Duodenal mucosa (tissue), 2 donors: ENCODE results near the gene PDE4B.

ENCODE experiments used
- H3K27ac ChIP-seq: one replicate; pipeline ENCODE4 v1.7.0; 2013; ENCODE audit warnings: low read depth, low read length
- H3K27me3 ChIP-seq, 2 donors: one replicate each; pipeline ENCODE4 v1.7.0; 2013; ENCODE audit warnings: low read length in 2 of 2, control low read depth in 1 of 2; ENCODE audit not compliant: insufficient read depth in 2 of 2, control insufficient read depth in 1 of 2
- H3K36me3 ChIP-seq, 2 donors: one replicate each; pipeline ENCODE4 v1.7.0; 2013; ENCODE audit warnings: low read length in 2 of 2, control low read depth in 1 of 2; ENCODE audit not compliant: insufficient read depth in 2 of 2, control insufficient read depth in 1 of 2
- H3K4me1 ChIP-seq, 2 donors: one replicate each; pipeline ENCODE4 v1.7.0; 2013; ENCODE audit warnings: low read length in 2 of 2, control low read depth in 1 of 2; ENCODE audit not compliant: insufficient read depth in 2 of 2, control insufficient read depth in 1 of 2
- H3K4me3 ChIP-seq, 2 donors: one replicate each; pipeline ENCODE4 v1.7.0; 2013; ENCODE audit warnings: low read length in 2 of 2, low read depth in 1 of 2
- H3K9ac ChIP-seq, 2 donors: one replicate each; pipeline ENCODE4 v1.7.0; 2013; ENCODE audit warnings: low read length in 2 of 2, low read depth in 1 of 2
- H3K9me3 ChIP-seq, 2 donors: one replicate each; pipeline ENCODE4 v1.7.0; 2013; ENCODE audit warnings: low read length in 2 of 2, control low read depth in 1 of 2; ENCODE audit not compliant: control insufficient read depth in 1 of 2

The PDE4B gene

GRCh38 chr1:66281808-66282207 lies 489.1 kb downstream of the PDE4B start:
- Histone ChIP-seq H3K9me3 (no peaks in the 10 kb centered on the region), H3K27ac (no peak overlapping the region), H3K27me3 (no peaks in the 10 kb centered on the region), H3K36me3 (no peaks in the 10 kb centered on the region), H3K4me1 (peaks cover 9 to 14% of the 10 kb centered on the region in 2 donors), H3K4me3 (no peak overlapping the region), H3K9ac (no peak overlapping the region)

- peaks cover 6 to 14% of the 10 kb centered on the region in 2 donors for H3K4me1 ChIP-seq
- H3K27ac ChIP-seq = no peak overlapping the region
- no peaks in the 10 kb centered on the region for H3K36me3 ChIP-seq
- H3K9me3 ChIP-seq = no peaks in the 10 kb centered on the region
- no peaks in the 10 kb centered on the region for H3K27me3 ChIP-seq
- no peak overlapping the region for H3K9ac ChIP-seq
- no peak overlapping the region for H3K4me3 ChIP-seq
Measured at GRCh38 chr1:66282343-66282852, 489.7 kb downstream of the PDE4B start.

GRCh38 chr1:66282891-66283621 lies 490.4 kb downstream of the PDE4B start:
- Histone ChIP-seq H3K9ac (no peak overlapping the region), H3K9me3 (no peaks in the 10 kb centered on the region), H3K4me3 (no peak overlapping the region), H3K36me3 (no peaks in the 10 kb centered on the region), H3K27ac (no peak overlapping the region), H3K27me3 (no peaks in the 10 kb centered on the region), H3K4me1 (peaks cover 6 to 10% of the 10 kb centered on the region in 2 donors)

- no peaks in the 10 kb centered on the region for H3K27me3 ChIP-seq
- peaks cover 4% of the 10 kb centered on the region in 2 donors for H3K4me1 ChIP-seq
- no peak overlapping the region for H3K27ac ChIP-seq
- H3K36me3 ChIP-seq = no peaks in the 10 kb centered on the region
- no peak overlapping the region for H3K9ac ChIP-seq
- H3K4me3 ChIP-seq = no peak overlapping the region
- H3K9me3 ChIP-seq = no peaks in the 10 kb centered on the region
Measured at GRCh38 chr1:66283622-66284041, 490.9 kb downstream of the PDE4B start.

GRCh38 chr1:66284746-66285145 lies 492.1 kb downstream of the PDE4B start:
- H3K9ac ChIP-seq = no peak overlapping the region

GRCh38 chr1:66285618-66286270 lies 493.0 kb downstream of the PDE4B start:
- Histone ChIP-seq H3K27me3 (no peaks in the 10 kb centered on the region), H3K27ac (no peak overlapping the region), H3K4me3 (no peak overlapping the region), H3K9me3 (no peaks in the 10 kb centered on the region), H3K4me1 (peaks cover 0 to under 1% of the 10 kb centered on the region in 2 donors), H3K36me3 (no peaks in the 10 kb centered on the region), H3K9ac (no peak overlapping the region)

More at GRCh38 chr1:66284746-66285145, 492.1 kb downstream of the PDE4B start:
- H3K9me3 ChIP-seq = no peaks in the 10 kb centered on the region
- no peak overlapping the region for H3K4me3 ChIP-seq
- H3K27ac ChIP-seq = no peak overlapping the region
- H3K4me1 ChIP-seq = no peaks in the 10 kb centered on the region
- no peaks in the 10 kb centered on the region for H3K36me3 ChIP-seq
- no peaks in the 10 kb centered on the region for H3K27me3 ChIP-seq

- no peaks in the 10 kb centered on the region for H3K27me3 ChIP-seq
- no peaks in the 10 kb centered on the region for H3K36me3 ChIP-seq
- no peak overlapping the region for H3K4me3 ChIP-seq
- H3K9ac ChIP-seq = no peak overlapping the region
- no peaks in the 10 kb centered on the region for H3K9me3 ChIP-seq
- no peak overlapping the region for H3K27ac ChIP-seq
- peaks cover 0 to 4% of the 10 kb centered on the region in 2 donors for H3K4me1 ChIP-seq
Measured at GRCh38 chr1:66286307-66286706, 493.6 kb downstream of the PDE4B start.

- H3K4me3 ChIP-seq = no peak overlapping the region
- H3K4me1 ChIP-seq = peaks cover 0 to 4% of the 10 kb centered on the region in 2 donors
- H3K9me3 ChIP-seq = no peaks in the 10 kb centered on the region
- no peaks in the 10 kb centered on the region for H3K36me3 ChIP-seq
- H3K9ac ChIP-seq = no peak overlapping the region
- no peaks in the 10 kb centered on the region for H3K27me3 ChIP-seq
- no peak overlapping the region for H3K27ac ChIP-seq
Measured at GRCh38 chr1:66288048-66288447, 495.4 kb downstream of the PDE4B start.

GRCh38 chr1:66290761-66291530 lies 498.3 kb downstream of the PDE4B start:
- Histone ChIP-seq H3K27me3 (no peaks in the 10 kb centered on the region), H3K27ac (no peak overlapping the region), H3K9ac (no peak overlapping the region), H3K4me3 (no peak overlapping the region), H3K9me3 (no peaks in the 10 kb centered on the region), H3K4me1 (peaks cover 0 to 4% of the 10 kb centered on the region in 2 donors), H3K36me3 (no peaks in the 10 kb centered on the region)

GRCh38 chr1:66291531-66291864 lies 498.8 kb downstream of the PDE4B start:
- H3K4me1 ChIP-seq = peaks cover 0 to 4% of the 10 kb centered on the region in 2 donors
- no peak overlapping the region for H3K4me3 ChIP-seq
- H3K36me3 ChIP-seq = no peaks in the 10 kb centered on the region
- H3K9me3 ChIP-seq = no peaks in the 10 kb centered on the region
- no peak overlapping the region for H3K27ac ChIP-seq
- no peaks in the 10 kb centered on the region for H3K27me3 ChIP-seq
- H3K9ac ChIP-seq = no peak overlapping the region
